NCI-H2029 (cell line): ENCODE results near the gene BCLAF1.
"Not testable (repeated sequence)": the region's sequence is repeated elsewhere in the genome, so short reads cannot be mapped to it uniquely, and the experiment has no call there.

Experiments
- DNase-seq: peaks from one replicate; lab custom pipeline; 2025; lab: John Stamatoyannopoulos, UW

The BCLAF1 gene

DNA sequence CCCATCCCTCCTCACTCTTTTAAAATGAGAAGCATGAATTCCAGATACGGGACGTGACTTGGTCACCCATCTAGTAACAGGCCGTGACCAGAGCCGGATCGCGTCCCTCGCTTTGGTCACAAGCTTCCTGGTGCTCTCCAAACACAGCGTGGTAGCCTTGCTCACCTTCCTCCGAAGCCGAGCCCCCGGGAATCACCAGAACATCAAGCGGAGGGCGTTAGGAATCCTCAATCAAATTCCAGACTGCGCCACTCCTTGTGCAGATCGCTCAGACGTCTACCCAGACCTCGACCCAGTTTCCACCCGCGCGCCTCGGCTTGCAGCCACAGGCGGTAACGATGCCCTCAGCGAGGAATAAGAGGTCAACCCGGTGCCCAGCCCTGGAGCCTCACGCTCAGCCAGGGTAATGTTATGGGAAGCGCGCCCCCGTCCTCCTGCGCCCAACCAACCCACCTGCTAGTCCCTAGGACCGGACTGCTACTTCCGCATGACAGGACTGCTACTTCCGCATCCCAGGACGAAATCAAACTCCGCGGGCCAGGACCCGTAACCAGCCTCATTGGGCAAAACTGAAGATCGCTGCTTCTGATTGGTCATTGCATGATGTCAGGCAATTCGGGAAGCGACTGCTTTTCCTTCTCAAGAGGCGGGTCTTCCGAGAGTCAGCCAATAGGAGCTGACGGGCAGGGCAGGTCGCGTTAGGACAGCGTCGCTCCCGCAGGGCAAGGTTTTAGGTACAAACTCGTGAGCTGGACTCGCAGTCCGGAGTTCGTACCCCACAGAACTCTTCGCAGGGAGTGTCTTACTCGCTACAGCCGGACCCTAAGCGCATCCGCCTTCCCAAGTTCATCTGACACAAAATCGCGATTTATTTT, 39.6 kb downstream of the BCLAF1 start, which contains the start of gene MTFR2:
TSS of gene MTFR2 (minus strand) at position 501 of the 875 bp plus-strand sequence. CDS start 1,212 bp downstream, outside the sequence.
- peak; percentile 92 for DNase-seq

- no peak for DNase-seq
These were observed 40.3 kb downstream of the BCLAF1 start for GRCh38 chr6:136249336-136249735.

DNA sequence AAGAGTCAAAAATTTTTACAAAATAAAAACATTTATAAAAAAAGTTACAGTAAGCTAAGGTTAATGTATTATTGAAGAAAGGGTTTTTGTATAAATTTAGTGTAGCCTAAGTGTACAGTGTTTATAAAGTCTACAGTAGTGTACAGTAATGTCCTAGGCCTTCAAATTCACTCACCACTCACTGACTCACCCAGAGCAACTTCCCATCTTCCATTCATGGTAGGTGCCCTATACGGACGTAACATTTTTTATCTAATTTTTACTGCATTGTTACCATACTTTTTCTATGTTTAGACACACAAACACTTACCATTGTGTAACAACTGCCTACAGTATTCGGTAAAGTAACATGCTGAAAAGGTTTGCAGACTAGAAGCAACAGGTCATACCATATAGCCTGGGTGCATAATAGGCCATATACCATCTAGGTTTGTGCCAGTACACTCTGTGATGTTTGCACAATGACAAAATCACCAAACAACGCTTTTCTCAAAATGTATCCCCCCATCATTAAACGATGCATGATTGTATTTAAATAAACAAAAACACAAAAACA, 45.5 kb downstream of the BCLAF1 start:
- DNase-seq = no peak

GRCh38 chr6:136236466-136237293, 53.0 kb downstream of the BCLAF1 start:
- DNase-seq = no peak

DNA sequence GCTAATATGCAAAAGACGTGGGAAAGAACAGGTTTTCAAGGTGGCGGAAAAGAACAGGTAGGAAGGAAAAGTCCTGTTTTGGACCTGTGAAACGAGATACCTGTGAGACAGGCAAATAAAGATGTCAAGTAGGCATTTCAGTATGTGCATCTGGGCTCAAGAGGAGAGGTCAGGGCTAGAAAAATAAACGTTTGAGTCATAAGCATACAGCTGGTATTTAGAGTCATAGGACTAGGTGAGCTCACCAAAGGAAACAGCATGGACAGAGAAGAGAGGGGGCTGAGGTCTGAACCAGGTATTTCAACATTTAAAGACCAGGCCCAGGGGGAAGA, 54.4 kb downstream of the BCLAF1 start:
- peak; percentile 72 for DNase-seq

- no peak for DNase-seq
These were observed 56.9 kb downstream of the BCLAF1 start for GRCh38 chr6:136232701-136233100.

GRCh38 chr6:136230219-136230853, 59.3 kb downstream of the BCLAF1 start:
- DNase-seq = peak; percentile 47

- no peak for DNase-seq
These were observed 60.8 kb downstream of the BCLAF1 start for GRCh38 chr6:136228814-136229213.

DNA sequence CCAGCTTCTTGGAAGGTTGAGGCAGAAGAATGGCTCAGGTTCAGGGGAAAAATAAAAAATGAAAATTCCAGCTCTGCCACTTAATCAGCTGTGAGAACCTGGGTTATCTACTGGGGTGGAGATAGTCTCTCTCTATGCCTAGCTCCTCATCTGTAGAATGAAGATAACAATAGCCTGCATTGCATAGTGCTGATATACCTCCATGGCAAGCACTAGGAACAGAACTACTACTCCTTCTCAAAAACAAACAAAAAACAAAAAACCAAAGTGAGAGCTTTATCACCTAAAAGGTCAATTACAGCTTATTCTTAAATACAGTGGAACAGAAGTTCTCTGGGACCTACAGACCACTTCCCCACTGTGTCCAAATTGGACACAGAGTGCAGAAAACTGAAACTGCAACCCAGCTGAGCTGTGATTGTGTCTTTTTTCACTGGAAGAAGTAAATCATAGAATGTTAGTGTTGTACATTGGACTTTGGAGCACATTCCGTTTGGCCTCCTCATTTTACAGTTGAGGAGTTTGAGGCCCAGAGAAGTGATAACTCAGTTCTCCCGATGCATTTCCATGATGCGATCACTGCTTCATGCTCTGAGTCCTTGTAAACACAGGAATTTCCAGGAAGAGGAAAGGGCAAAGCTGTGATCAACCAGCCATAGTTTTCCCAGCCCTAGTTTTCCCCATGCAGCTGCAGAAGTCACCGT, 62.8 kb downstream of the BCLAF1 start:
- no peak for DNase-seq

DNA sequence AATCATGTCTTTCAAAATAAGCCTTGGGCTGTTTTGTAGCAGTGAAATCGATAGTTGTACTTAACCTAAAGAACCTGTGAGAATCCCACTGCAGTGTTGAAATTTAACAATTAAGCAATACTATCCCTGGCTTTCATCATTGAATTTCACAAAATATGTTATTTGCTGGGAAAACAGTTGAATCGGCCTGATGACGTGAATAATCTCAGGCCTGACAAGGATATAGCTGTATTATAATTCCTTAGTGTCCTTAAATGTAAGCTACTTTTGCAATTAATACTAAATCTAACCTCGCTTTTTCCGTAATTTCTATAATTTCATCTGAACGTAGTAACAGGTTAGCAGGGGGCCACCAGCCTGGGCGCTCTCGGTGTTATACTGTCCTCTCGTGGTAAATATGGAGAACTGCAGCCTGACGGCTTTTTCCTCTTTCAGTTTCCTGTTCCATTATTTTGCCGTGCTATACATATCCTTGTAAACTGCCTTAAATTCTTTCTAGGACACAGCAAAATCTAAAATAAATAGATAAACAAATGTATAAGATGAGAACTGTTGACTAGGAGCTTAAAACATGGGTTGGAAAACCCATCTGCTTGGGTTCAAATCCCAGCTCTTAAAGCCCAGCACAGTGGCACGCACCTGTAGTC, 63.5 kb downstream of the BCLAF1 start:
- no peak for DNase-seq

DNA sequence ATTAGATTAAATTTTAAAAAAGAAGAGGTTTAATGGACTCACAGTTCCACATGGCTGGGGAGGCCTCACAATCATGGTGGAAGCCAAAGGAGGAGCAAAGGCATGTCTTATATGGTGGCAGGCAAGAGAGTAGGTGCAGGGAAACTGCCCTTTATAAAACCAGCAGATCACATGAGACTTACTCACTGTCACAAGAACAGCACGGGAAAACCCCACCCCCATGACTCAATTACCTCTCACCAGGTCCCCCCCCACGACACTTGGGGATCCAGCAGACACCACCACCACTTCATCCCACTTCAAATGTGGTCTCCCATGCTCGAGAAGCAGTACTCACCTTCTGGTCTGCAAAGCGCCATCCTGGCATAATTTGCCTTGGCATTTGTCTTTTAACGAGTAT, 64.2 kb downstream of the BCLAF1 start:
- no peak for DNase-seq

DNA sequence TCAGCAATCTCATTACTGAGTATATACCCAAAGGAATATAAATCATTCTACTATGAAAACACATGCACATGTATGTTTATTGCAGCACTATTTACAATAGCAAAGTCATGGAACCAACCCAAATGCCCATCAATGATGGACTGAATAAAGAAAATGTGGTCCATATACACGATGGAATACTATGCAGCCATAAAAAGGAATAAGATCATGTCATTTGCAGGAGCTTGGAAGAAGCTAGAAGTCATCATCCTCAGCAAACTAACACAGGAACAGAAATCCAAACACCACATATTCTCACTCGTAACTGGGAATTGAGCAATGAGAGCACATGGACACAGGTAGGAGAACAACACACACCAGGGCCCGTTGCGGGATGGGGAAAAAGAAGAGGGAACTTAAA, 64.7 kb downstream of the BCLAF1 start:
- not testable (repeated sequence) for DNase-seq

- no peak for DNase-seq
These were observed 72.9 kb downstream of the BCLAF1 start for GRCh38 chr6:136216503-136217401.

DNA sequence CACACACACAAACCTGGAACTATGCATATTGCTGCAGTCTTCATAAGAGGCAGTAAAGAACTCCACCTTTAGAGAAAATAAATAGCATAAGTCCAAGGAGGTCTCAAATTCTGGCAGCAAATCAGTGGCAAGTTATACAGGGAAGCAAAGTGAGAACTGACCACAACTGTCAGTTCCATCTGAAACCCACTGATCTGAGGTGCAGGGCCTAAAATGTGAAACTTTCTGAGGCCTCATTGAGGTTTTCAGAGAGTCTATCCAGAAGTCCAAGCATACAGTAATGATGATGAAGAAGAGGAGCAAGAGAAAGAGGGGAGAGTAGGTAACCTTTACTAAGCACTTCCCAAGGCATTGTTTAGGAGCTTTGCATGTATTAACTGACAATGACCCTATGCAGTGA, 75.8 kb downstream of the BCLAF1 start:
- DNase-seq = no peak

DNA sequence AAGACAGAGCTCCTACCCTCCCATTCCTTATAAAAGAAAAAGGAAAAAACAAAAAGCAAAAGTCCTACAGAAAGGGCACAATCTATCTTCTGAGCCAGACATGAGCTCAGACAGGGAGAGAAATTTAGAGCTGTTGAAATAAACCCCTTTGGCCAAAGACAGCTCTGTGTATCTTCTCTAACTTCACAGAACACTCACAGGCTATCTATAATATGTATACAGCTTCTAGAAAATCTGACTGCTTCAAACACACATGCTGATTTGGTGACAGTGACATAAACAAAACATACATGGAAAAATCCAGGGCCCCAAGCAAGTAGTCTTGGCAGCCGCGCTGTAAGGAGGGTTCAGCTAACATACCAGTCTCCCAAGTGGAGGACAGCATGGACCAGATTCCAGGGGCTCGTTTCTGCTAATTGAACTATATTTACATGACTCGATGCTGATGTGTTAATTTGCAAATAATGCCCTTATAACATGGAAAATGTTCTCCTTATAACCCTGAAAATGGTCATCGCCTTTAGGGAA, 76.6 kb downstream of the BCLAF1 start:
- no peak for DNase-seq

GRCh38 chr6:136212608-136213007, 77.0 kb downstream of the BCLAF1 start:
- DNase-seq = no peak

GRCh38 chr6:136210398-136211165, 79.1 kb downstream of the BCLAF1 start:
- no peak for DNase-seq

- DNase-seq = no peak
These were observed 80.2 kb downstream of the BCLAF1 start for GRCh38 chr6:136209496-136209895.

DNA sequence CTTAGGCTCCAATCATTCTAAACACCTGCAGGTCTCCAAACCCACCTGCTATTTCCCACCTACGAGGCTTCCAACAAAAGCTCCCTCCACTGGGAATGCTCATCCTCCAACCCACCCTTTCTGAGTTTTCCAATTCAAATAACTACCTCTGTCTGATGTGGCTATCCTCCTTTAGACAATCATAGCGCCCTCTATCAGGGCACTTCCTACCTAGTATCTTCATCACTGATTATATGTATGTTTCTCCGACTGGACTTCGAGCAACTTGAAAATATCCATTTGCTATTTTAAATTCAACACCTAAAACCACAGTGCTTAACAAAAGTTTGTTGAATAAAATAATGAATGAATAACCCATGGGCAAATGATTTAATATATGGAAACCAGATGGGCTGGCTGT, 80.9 kb downstream of the BCLAF1 start:
- DNase-seq = no peak
